ENCODE data around the gene PPP3R1.

PPP3R1 gene

DNA sequence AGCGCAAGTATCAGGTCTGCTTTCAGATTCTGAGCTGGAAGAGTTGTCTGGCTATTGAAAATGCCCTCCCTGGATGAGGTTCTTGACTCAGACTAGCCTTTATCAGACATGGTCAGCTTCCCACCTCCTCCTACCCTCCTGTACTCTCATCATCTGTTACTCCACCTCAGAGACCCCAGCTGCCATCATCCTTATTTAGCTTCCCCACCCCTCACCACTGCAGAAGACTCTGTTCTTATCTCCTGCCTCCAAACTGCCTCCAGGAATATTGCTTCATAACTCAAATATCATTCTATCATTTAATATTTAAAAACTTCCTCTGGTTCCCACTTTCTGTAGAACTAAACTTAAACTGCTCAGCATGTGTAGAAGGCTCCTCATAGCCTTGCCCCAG, 31.1 kb upstream of the PPP3R1 start:
- DNase-seq (ENCODE audit: insufficient read length) (no peak), FAIRE-seq (no peak)
- no peak for TF ChIP-seq TAF1 (IDR thresholded peaks at IDR 0.05; ENCODE audit: borderline replicate concordance, low read depth, low read length)
- no peak for TF ChIP-seq POLR2AphosphoS5 (IDR thresholded peaks at IDR 0.05; ENCODE audit: low read depth, low read length)
- no peak for TF ChIP-seq POLR2A (IDR thresholded peaks at IDR 0.05; ENCODE audit: low read depth, low read length)

- FAIRE-seq (peak; percentile 76), DNase-seq (ENCODE audit: insufficient read length) (peak; percentile 30)
- TF ChIP-seq POLR2AphosphoS5 (IDR thresholded peaks at IDR 0.05; ENCODE audit: low read depth, low read length) (no peak), TAF1 (IDR thresholded peaks at IDR 0.05; ENCODE audit: borderline replicate concordance, low read depth, low read length) (no peak), POLR2A (IDR thresholded peaks at IDR 0.05; ENCODE audit: low read depth, low read length) (no peak)
Measured at GRCh38 chr2:68282811-68283418, 30.6 kb upstream of the PPP3R1 start.

- DNase-seq (ENCODE audit: insufficient read length) (no peak), FAIRE-seq (no peak)
- TF ChIP-seq POLR2A (IDR thresholded peaks at IDR 0.05; ENCODE audit: low read depth, low read length): no peak
- no peak for TF ChIP-seq TAF1 (IDR thresholded peaks at IDR 0.05; ENCODE audit: borderline replicate concordance, low read depth, low read length)
Measured at GRCh38 chr2:68280796-68281195, 28.5 kb upstream of the PPP3R1 start.

DNA sequence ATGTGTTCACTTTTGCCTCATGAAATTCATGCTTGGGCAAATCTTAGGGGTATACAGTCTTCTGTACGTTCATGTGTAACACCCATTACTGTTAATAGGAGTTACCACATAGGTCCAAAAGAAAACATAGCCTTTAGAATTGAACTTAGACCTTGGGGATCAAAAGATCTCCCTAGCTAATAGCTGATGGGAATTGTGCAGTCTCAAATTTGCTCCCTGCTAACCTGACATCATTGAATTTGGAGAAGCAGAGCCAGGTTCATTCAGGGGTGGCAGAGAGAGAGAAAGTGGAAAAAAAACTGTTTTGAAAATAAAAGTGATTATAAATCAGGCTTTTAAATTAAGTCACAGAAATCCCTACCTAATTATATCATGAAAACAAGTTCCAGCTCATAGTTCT, 28.0 kb upstream of the PPP3R1 start:
- no peak for TF ChIP-seq TAF1 (IDR thresholded peaks at IDR 0.05; ENCODE audit: borderline replicate concordance, low read depth, low read length)
- TF ChIP-seq POLR2AphosphoS5 (IDR thresholded peaks at IDR 0.05; ENCODE audit: low read depth, low read length): no peak
- DNase-seq (ENCODE audit: insufficient read length) (no peak), FAIRE-seq (peak; percentile 38)

GRCh38 chr2:68279691-68280090, 27.4 kb upstream of the PPP3R1 start:
- no peak for DNase-seq (ENCODE audit: insufficient read length)
- FAIRE-seq: no peak
- TF ChIP-seq TAF1 (IDR thresholded peaks at IDR 0.05; ENCODE audit: borderline replicate concordance, low read depth, low read length): no peak
- TF ChIP-seq POLR2AphosphoS5 (IDR thresholded peaks at IDR 0.05; ENCODE audit: low read depth, low read length): no peak
- TF ChIP-seq POLR2A (IDR thresholded peaks at IDR 0.05; ENCODE audit: low read depth, low read length): no peak

GRCh38 chr2:68278169-68278568, 25.8 kb upstream of the PPP3R1 start:
- DNase-seq (ENCODE audit: insufficient read length) (no peak), FAIRE-seq (no peak)
- TF ChIP-seq POLR2AphosphoS5 (IDR thresholded peaks at IDR 0.05; ENCODE audit: low read depth, low read length) (no peak), POLR2A (IDR thresholded peaks at IDR 0.05; ENCODE audit: low read depth, low read length) (no peak), TAF1 (IDR thresholded peaks at IDR 0.05; ENCODE audit: borderline replicate concordance, low read depth, low read length) (no peak)

DNA sequence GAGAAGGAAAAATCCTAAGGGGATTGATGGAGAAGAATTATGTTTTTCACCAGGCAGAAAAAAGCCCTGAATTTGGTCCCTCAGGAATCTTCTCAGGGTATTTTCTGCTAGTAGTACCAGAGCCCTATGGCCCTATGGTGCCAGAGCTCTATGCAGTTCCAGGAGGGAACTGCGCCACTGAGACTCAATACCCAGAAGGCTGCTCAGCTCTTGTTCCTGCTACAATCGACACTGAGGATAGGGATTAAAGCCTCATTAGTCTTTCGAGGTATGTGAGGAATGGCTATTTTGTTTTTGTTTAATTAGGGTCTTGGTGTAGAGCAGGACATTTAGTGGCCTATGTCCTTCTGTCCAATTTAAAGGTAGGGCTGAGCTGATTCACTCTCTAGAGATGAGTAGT, 21.7 kb upstream of the PPP3R1 start:
- FAIRE-seq: no peak
- DNase-seq (ENCODE audit: insufficient read length): no peak
- TF ChIP-seq POLR2A (IDR thresholded peaks at IDR 0.05; ENCODE audit: low read depth, low read length) (no peak), TAF1 (IDR thresholded peaks at IDR 0.05; ENCODE audit: borderline replicate concordance, low read depth, low read length) (no peak), POLR2AphosphoS5 (IDR thresholded peaks at IDR 0.05; ENCODE audit: low read depth, low read length) (no peak)

DNA sequence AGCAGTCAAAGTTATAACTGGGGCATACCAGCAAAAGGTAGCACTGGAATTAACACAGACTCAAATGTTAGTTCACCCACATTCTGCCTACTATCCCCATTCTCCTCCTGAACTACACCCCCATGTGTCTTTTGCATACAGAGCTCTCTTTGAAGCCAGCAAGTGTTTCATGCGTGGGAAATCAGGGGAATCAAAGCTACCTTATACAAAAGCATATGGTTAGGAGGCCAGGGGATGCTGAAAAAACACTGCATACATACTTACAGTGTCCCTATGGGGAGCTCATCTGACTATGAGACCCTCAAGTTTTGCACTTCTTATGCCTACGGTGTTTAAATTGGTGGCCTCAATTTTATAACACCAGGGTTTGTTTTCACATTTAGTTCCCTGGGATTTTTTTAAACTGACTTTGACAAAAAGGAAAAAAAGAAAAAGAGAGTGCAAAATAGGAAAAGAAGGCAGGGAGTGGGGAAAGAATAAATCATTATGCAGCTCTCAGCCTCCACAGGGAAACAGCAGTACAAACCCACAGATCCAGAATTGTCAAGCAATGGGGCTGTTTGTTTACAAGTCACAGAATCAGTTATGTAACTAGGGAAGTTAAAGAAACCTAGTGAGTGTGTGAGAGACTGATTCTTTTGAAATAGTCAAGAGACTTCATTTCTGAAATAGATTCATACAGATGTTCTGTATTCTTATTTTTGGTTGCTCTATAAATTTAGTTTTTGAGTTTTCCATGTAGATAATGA, 20.1 kb upstream of the PPP3R1 start:
- TF ChIP-seq POLR2A (IDR thresholded peaks at IDR 0.05; ENCODE audit: low read depth, low read length) (no peak), POLR2AphosphoS5 (IDR thresholded peaks at IDR 0.05; ENCODE audit: low read depth, low read length) (no peak), TAF1 (IDR thresholded peaks at IDR 0.05; ENCODE audit: borderline replicate concordance, low read depth, low read length) (no peak)
- no peak for DNase-seq (ENCODE audit: insufficient read length)
- FAIRE-seq: no peak

DNA sequence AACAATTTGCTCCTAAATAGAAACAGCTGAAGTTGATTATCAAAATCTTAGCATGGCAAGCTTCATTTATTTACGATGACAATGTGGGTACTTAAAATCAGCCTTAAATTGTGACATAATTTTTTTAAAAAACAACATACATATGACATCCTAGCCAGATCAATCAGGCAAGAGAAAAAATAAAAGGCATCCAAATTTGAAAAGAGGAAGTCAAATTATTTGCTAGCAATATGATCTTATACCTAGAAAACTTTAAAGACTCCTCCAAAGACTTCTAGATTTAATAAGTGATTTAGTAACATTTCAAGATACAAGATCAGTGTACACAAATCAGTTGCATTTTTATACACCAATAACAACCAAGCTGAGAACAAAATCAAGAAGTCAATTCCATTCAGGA, 14.3 kb upstream of the PPP3R1 start:
- TF ChIP-seq TAF1 (IDR thresholded peaks at IDR 0.05; ENCODE audit: borderline replicate concordance, low read depth, low read length) (no peak), POLR2A (IDR thresholded peaks at IDR 0.05; ENCODE audit: low read depth, low read length) (no peak), POLR2AphosphoS5 (IDR thresholded peaks at IDR 0.05; ENCODE audit: low read depth, low read length) (no peak)
- DNase-seq (ENCODE audit: insufficient read length): no peak
- no peak for FAIRE-seq

- no peak for TF ChIP-seq POLR2A (IDR thresholded peaks at IDR 0.05; ENCODE audit: low read depth, low read length)
- TF ChIP-seq POLR2AphosphoS5 (IDR thresholded peaks at IDR 0.05; ENCODE audit: low read depth, low read length): no peak
- TF ChIP-seq TAF1 (IDR thresholded peaks at IDR 0.05; ENCODE audit: borderline replicate concordance, low read depth, low read length): no peak
- DNase-seq (ENCODE audit: insufficient read length): no peak
- no peak for FAIRE-seq
Measured at GRCh38 chr2:68263632-68264031, 11.3 kb upstream of the PPP3R1 start.

DNA sequence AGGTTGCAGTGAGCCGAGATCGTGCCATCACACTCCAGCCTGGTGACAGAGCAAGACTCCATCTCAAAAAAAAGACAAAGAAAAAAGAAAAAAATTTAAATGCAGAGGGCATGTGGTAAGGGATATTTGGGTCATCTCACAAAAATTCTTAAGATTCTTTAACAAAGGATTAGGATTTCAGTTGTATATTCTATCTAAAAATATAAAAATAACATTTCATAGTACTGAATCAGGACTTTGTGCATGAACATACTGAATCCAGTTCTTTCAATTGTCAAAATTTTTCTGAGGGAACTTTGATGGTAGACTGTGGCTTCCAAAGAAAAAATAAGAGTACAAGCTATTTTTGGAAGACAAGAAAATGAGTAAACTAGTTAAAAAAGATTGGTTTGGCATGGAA, 6.5 kb upstream of the PPP3R1 start:
- TF ChIP-seq POLR2A (IDR thresholded peaks at IDR 0.05; ENCODE audit: low read depth, low read length) (no peak), POLR2AphosphoS5 (IDR thresholded peaks at IDR 0.05; ENCODE audit: low read depth, low read length) (no peak), TAF1 (IDR thresholded peaks at IDR 0.05; ENCODE audit: borderline replicate concordance, low read depth, low read length) (no peak)
- DNase-seq (ENCODE audit: insufficient read length) (no peak), FAIRE-seq (no peak)

DNA sequence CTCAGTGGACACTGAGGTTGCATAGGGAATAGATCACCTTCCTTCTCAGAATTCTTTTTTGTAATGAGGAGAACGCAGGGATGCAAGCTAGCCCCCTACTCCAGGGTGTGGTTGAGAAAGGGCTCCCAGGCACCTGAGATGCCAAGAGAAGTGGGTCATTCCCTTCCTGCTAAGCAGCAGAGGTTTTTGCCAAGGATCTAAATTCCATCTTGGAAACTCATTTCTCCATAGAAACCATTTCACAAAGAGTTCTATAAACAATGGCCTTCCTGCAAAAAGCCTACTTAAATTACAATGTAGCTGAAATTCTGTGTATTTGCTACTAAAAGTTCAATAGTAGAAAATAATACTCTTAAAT, 3.7 kb upstream of the PPP3R1 start:
- DNase-seq (ENCODE audit: insufficient read length): no peak
- no peak for TF ChIP-seq TAF1 (IDR thresholded peaks at IDR 0.05; ENCODE audit: borderline replicate concordance, low read depth, low read length)
- no peak for TF ChIP-seq POLR2AphosphoS5 (IDR thresholded peaks at IDR 0.05; ENCODE audit: low read depth, low read length)
- no peak for TF ChIP-seq POLR2A (IDR thresholded peaks at IDR 0.05; ENCODE audit: low read depth, low read length)
- no peak for FAIRE-seq

Data from GM12892 (cell line).